ENCODE data around the gene PTPRM. TPM values are rescaled to one million over a fixed set of nuclear protein-coding genes. Genes with fewer than 3 reads are reported as not detected.

PTPRM gene
- total and polyA plus RNA-seq, 2 donors (not counting 3 experiments of a cell fraction or from before 2014, with no cell fraction given), result 37.4 to 43.7 TPM

DNA sequence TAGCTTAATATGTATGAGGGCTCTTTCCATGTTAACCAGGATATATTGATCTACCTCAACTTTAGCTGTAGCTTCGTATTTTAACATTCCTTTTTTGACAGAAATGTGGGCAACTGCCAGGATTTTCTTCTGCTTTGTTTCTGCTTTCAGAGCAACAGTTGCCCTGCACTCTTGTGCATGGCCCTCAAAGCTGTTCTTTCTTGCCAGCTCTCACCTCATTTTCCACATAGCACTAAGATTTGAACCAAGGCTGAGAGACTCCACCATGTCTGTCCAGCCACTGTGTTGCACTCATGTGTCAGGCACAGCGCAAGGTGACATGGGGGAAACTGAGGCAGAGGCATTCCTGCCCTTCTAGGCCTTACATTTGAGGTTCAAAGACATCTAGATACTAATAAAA is 619.3 kb downstream of the PTPRM start:
- no peak for FAIRE-seq
- intact Hi-C loops (cut with micrococcal nuclease), result no loop called here
- Histone ChIP-seq H3K36me3 (ENCODE audit: control insufficient read depth in 2 of 2, extremely low read depth in 1 of 2, insufficient read depth in 2 of 2, low read length in 2 of 2) (no peaks in the 10 kb centered on the region), H3K4me3 (replicated peaks in 1 of 3; ENCODE audit: insufficient read depth in 1 of 3, low read depth in 1 of 3, low read length in 3 of 3) (no peak overlapping the region), H3K27me3 (ENCODE audit: control insufficient read depth in 2 of 2, insufficient read depth in 2 of 2, low read length in 2 of 2) (no peaks in the 10 kb centered on the region), H2AFZ (ENCODE audit: low read depth, low read length) (no peak overlapping the region), H3K9me1 (replicated peaks; ENCODE audit: control insufficient read depth, extremely low read depth, insufficient read depth, low read length) (no peaks in the 10 kb centered on the region), H3K4me1 (ENCODE audit: control insufficient read depth, extremely low read depth, insufficient read depth, low read length) (no peaks in the 10 kb centered on the region), H3K4me2 (ENCODE audit: insufficient read depth, low read length) (no peak overlapping the region), H3K9me3 (replicated peaks; ENCODE audit: control insufficient read depth, insufficient read depth, low read length) (no peaks in the 10 kb centered on the region), H4K20me1 (replicated peaks; ENCODE audit: control insufficient read depth, extremely low read depth, insufficient read depth, low read length) (no peaks in the 10 kb centered on the region), H3K9ac (replicated peaks; ENCODE audit: extremely low read depth, insufficient read depth, low read length) (no peak overlapping the region), H3K27ac (ENCODE audit: insufficient read depth, low read depth, low read length) (no peak overlapping the region), H3K79me2 (ENCODE audit: control insufficient read depth, insufficient read depth, low read length) (no peaks in the 10 kb centered on the region)
- no TSS peak for BruUV-seq (replicated peaks)
- ChIA-PET CTCF (no interaction called here), POLR2A (no interaction called here)
- no peak for TF ChIP-seq GATA2 (IDR thresholded peaks at IDR 0.05; ENCODE audit: insufficient read depth, insufficient read length, low read depth, low read length)
- no peak for TF ChIP-seq POLR2A (IDR thresholded peaks at IDR 0.05; ENCODE audit: low read depth, low read length)
- TF ChIP-seq MYC (IDR thresholded peaks at IDR 0.05; ENCODE audit: low read depth, low read length), result no peak
- TF ChIP-seq POLR2AphosphoS5 (IDR thresholded peaks at IDR 0.05; ENCODE audit: insufficient read depth, low read depth, low read length), result no peak
- TF ChIP-seq, protein P1, sequence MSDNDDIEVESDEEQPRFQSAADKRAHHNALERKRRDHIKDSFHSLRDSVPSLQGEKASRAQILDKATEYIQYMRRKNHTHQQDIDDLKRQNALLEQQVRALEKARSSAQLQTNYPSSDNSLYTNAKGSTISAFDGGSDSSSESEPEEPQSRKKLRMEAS (IDR thresholded peaks at IDR 0.05; ENCODE audit: insufficient read depth, insufficient read length), result no peak
- TF ChIP-seq JUN (IDR thresholded peaks at IDR 0.05; ENCODE audit: borderline replicate concordance, insufficient read depth, insufficient read length, low read depth), result no peak
- TF ChIP-seq CTCF (IDR thresholded peaks at IDR 0.05; ENCODE audit: extremely low read depth in 1 of 2, insufficient read depth in 1 of 2, low read depth in 1 of 2, low read length in 2 of 2), result no peak
- TF ChIP-seq FOS (IDR thresholded peaks at IDR 0.05; ENCODE audit: borderline replicate concordance, insufficient read depth, low read length), result no peak
- no peak for TF ChIP-seq EZH2 (IDR thresholded peaks at IDR 0.05; ENCODE audit: borderline replicate concordance, low read depth, low read length, severe bottlenecking)
- dilution Hi-C loops (cut with MboI; ENCODE audit: extremely low pct_ligation_motif_present, low sequenced_read_pairs), result no loop called here
- no peak for DNase-seq (ENCODE audit: low read depth, low spot score)

Measured in endothelial cell of umbilical vein (primary cell).